ENCODE measurements around the gene MT1G.

- TF ChIP-seq, protein P1, sequence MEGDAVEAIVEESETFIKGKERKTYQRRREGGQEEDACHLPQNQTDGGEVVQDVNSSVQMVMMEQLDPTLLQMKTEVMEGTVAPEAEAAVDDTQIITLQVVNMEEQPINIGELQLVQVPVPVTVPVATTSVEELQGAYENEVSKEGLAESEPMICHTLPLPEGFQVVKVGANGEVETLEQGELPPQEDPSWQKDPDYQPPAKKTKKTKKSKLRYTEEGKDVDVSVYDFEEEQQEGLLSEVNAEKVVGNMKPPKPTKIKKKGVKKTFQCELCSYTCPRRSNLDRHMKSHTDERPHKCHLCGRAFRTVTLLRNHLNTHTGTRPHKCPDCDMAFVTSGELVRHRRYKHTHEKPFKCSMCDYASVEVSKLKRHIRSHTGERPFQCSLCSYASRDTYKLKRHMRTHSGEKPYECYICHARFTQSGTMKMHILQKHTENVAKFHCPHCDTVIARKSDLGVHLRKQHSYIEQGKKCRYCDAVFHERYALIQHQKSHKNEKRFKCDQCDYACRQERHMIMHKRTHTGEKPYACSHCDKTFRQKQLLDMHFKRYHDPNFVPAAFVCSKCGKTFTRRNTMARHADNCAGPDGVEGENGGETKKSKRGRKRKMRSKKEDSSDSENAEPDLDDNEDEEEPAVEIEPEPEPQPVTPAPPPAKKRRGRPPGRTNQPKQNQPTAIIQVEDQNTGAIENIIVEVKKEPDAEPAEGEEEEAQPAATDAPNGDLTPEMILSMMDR (IDR thresholded peaks at IDR 0.05): no peak
- TF ChIP-seq POLR2A (IDR thresholded peaks at IDR 0.05): no peak
Measured at GRCh38 chr16:56697456-56698155, 29.7 kb upstream of the MT1G start.

Data from testis (tissue), 2 donors.